ENCODE data around the gene GSG1L.

GSG1L gene

GRCh38 chr16:27767081-27767480, 296.4 kb downstream of the GSG1L start:
- no peak overlapping the region for H3K4me2 ChIP-seq
- H3K36me3 ChIP-seq (ENCODE audit: insufficient read depth), result no peaks in the 10 kb centered on the region
- no peak overlapping the region for H3K9ac ChIP-seq
- H3K27me3 ChIP-seq (ENCODE audit: insufficient read depth, low read depth), result no peaks in the 10 kb centered on the region
- H3K79me2 ChIP-seq (ENCODE audit: insufficient read depth, low read depth), result no peaks in the 10 kb centered on the region
- no peak overlapping the region for H3K4me3 ChIP-seq (IDR thresholded peaks at IDR 0.05; ENCODE audit: insufficient read depth, low read depth, low read length)
- no peaks in the 10 kb centered on the region for H3K4me1 ChIP-seq (ENCODE audit: low read depth, poor library complexity, severe bottlenecking)
- H4K20me1 ChIP-seq (ENCODE audit: insufficient read depth), result no peaks in the 10 kb centered on the region
- TF ChIP-seq CTCF (conservative IDR thresholded peaks at IDR 0.05; ENCODE audit: low read depth, low read length), result no peak
- no peak overlapping the region for H3K27ac ChIP-seq
- no peak overlapping the region for H2AFZ ChIP-seq (ENCODE audit: low read depth)

GRCh38 chr16:27766236-27766925, 297.1 kb downstream of the GSG1L start:
- Histone ChIP-seq H3K4me1 (ENCODE audit: low read depth, poor library complexity, severe bottlenecking) (no peaks in the 10 kb centered on the region), H2AFZ (ENCODE audit: low read depth) (no peak overlapping the region), H3K4me3 (IDR thresholded peaks at IDR 0.05; ENCODE audit: insufficient read depth, low read depth, low read length) (no peak overlapping the region), H4K20me1 (ENCODE audit: insufficient read depth) (no peaks in the 10 kb centered on the region), H3K27me3 (ENCODE audit: insufficient read depth, low read depth) (no peaks in the 10 kb centered on the region), H3K9ac (no peak overlapping the region), H3K36me3 (ENCODE audit: insufficient read depth) (no peaks in the 10 kb centered on the region), H3K79me2 (ENCODE audit: insufficient read depth, low read depth) (no peaks in the 10 kb centered on the region), H3K4me2 (no peak overlapping the region), H3K27ac (no peak overlapping the region)
- TF ChIP-seq CTCF (conservative IDR thresholded peaks at IDR 0.05; ENCODE audit: low read depth, low read length), result no peak

GRCh38 chr16:27764869-27765675, 298.4 kb downstream of the GSG1L start:
- no peak overlapping the region for H3K27ac ChIP-seq
- H2AFZ ChIP-seq (ENCODE audit: low read depth), result no peak overlapping the region
- H3K79me2 ChIP-seq (ENCODE audit: insufficient read depth, low read depth), result no peaks in the 10 kb centered on the region
- H3K27me3 ChIP-seq (ENCODE audit: insufficient read depth, low read depth), result no peaks in the 10 kb centered on the region
- TF ChIP-seq CTCF (conservative IDR thresholded peaks at IDR 0.05; ENCODE audit: low read depth, low read length), result no peak
- H3K4me3 ChIP-seq (IDR thresholded peaks at IDR 0.05; ENCODE audit: insufficient read depth, low read depth, low read length), result no peak overlapping the region
- no peaks in the 10 kb centered on the region for H4K20me1 ChIP-seq (ENCODE audit: insufficient read depth)
- no peak overlapping the region for H3K9ac ChIP-seq
- no peak overlapping the region for H3K4me2 ChIP-seq
- H3K4me1 ChIP-seq (ENCODE audit: low read depth, poor library complexity, severe bottlenecking), result no peaks in the 10 kb centered on the region
- H3K36me3 ChIP-seq (ENCODE audit: insufficient read depth), result no peaks in the 10 kb centered on the region

- Histone ChIP-seq H3K4me3 (IDR thresholded peaks at IDR 0.05; ENCODE audit: insufficient read depth, low read depth, low read length) (no peak overlapping the region), H3K79me2 (ENCODE audit: insufficient read depth, low read depth) (no peaks in the 10 kb centered on the region), H3K4me2 (no peak overlapping the region), H2AFZ (ENCODE audit: low read depth) (no peak overlapping the region), H3K36me3 (ENCODE audit: insufficient read depth) (no peaks in the 10 kb centered on the region), H3K9ac (no peak overlapping the region), H3K27me3 (ENCODE audit: insufficient read depth, low read depth) (no peaks in the 10 kb centered on the region), H4K20me1 (ENCODE audit: insufficient read depth) (no peaks in the 10 kb centered on the region), H3K27ac (no peak overlapping the region), H3K4me1 (ENCODE audit: low read depth, poor library complexity, severe bottlenecking) (no peaks in the 10 kb centered on the region)
- no peak for TF ChIP-seq CTCF (conservative IDR thresholded peaks at IDR 0.05; ENCODE audit: low read depth, low read length)
Observed at GRCh38 chr16:27764427-27764826, 299.1 kb downstream of the GSG1L start.
